Activated CD8-positive, alpha-beta T cell treated with anti-CD3 and anti-CD28 coated beads, Interleukin-2, amount 10 ng/mL, durations not matched to agents 7 days and 5 days (primary cell): Measurements from ENCODE around the gene PCCA. TPM values are rescaled to one million over a fixed set of nuclear protein-coding genes. Genes with fewer than 3 reads are reported as not detected.

Experiments
- ATAC-seq: fragments of 150-1000 bp; cut with Tn5 transposase; one replicate; pipeline ENCODE4 v1.10.0; 2021; ENCODE audit warnings: moderate library complexity
- CTCF ChIA-PET: fragments of 350-600 bp; sonication (Branson Sonifier 250); formaldehyde crosslinking; loops from one replicate; lab custom pipeline; 2021; ENCODE audit warnings: antibody characterized with exemption; lab: Charles Lee
- POLR2A ChIA-PET: fragments of 350-600 bp; sonication (Branson Sonifier 250); formaldehyde crosslinking; loops from one replicate; lab custom pipeline; 2021; ENCODE audit warnings: antibody characterized with exemption; lab: Charles Lee
- DNase-seq: peaks from one replicate; pipeline ENCODE4 v3.0.0-alpha.2; 2020
- H3K27ac Mint-ChIP-seq: one replicate; pipeline ENCODE4 v1.8.0; 2021; ENCODE audit warnings: mild to moderate bottlenecking, mixed read lengths
- H3K27me3 Mint-ChIP-seq: one replicate; pipeline ENCODE4 v1.8.0; 2021; ENCODE audit warnings: low read depth, mixed read lengths
- H3K36me3 Mint-ChIP-seq: one replicate; pipeline ENCODE4 v1.8.0; 2021; ENCODE audit warnings: low read depth, mixed read lengths
- H3K4me1 Mint-ChIP-seq: one replicate; pipeline ENCODE4 v1.8.0; 2021; ENCODE audit warnings: low read depth, mixed read lengths
- H3K4me3 Mint-ChIP-seq: one replicate; pipeline ENCODE4 v1.8.0; 2021; ENCODE audit warnings: mild to moderate bottlenecking, mixed read lengths
- H3K9me3 Mint-ChIP-seq: one replicate; pipeline ENCODE4 v1.8.0; 2022; ENCODE audit warnings: mixed read lengths; ENCODE audit not compliant: insufficient read depth
- total RNA-seq, 2 experiments: library from RNA; stranded (reverse); gene quantifications; one replicate each; pipeline ENCODE4 v1.2.3, GENCODE V29; 2021

Gene PCCA
- total RNA-seq, 2 experiments from 2014 or later: 11.4 to 12.2 TPM

DNA sequence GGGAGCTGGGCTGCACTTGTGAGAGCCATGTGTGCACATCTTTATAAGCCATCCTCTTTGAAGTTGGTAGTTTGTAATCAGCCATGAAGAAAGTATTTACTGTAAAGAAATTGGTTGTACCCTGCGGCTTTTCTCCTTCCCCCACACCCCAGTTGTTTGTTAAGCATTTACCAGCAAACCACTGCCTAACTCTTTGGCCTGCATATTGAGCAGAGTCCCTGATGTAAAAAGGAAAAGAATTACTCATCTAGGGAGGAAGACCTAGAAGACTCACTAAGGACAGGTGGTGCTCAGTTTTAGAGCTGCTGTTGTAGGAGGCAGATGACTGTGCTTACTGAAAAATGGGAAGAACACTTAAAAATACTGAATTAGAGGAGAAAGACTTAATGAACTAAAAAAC lies 245.3 kb downstream of the PCCA start:
- POLR2A ChIA-PET: no interaction called here
- ATAC-seq: no peak

GRCh38 chr13:100336795-100337516 lies 248.1 kb downstream of the PCCA start:
- H3K9me3 Mint-ChIP-seq: peaks cover 8% of the 10 kb centered on the region
- no peak for DNase-seq
- ChIA-PET POLR2A (no interaction called here), CTCF (interaction anchor here (0.8 to 1.1 kb wide), 2 partner anchors 16 to 178 kb away, joined by 3 to 4 read pairs; no protein-coding TSS in a partner anchor)
- H3K4me1 Mint-ChIP-seq: peaks cover 14% of the 10 kb centered on the region
- peaks cover 19% of the 10 kb centered on the region for H3K36me3 Mint-ChIP-seq
- no peak overlapping the region for H3K27ac Mint-ChIP-seq
- no peak overlapping the region for H3K4me3 Mint-ChIP-seq
- ATAC-seq: no peak
- no peaks in the 10 kb centered on the region for H3K27me3 Mint-ChIP-seq

More for the DNA sequence above, 245.3 kb downstream of the PCCA start:
- H3K27me3 Mint-ChIP-seq: no peaks in the 10 kb centered on the region
- H3K4me3 Mint-ChIP-seq: no peak overlapping the region
- H3K36me3 Mint-ChIP-seq: peaks cover 20% of the 10 kb centered on the region
- no peaks in the 10 kb centered on the region for H3K4me1 Mint-ChIP-seq
- H3K27ac Mint-ChIP-seq: no peak overlapping the region
- DNase-seq: no peak
- CTCF ChIA-PET: no interaction called here
- H3K9me3 Mint-ChIP-seq: peaks cover 15% of the 10 kb centered on the region

- peaks cover 8% of the 10 kb centered on the region for H3K9me3 Mint-ChIP-seq
- CTCF ChIA-PET: no interaction called here
- H3K4me3 Mint-ChIP-seq: no peak overlapping the region
- H3K27ac Mint-ChIP-seq: no peak overlapping the region
- POLR2A ChIA-PET: interaction anchor here (0.8 kb wide), 1 partner anchor 907 kb away, joined by 3 read pairs; no protein-coding TSS in a partner anchor
- H3K27me3 Mint-ChIP-seq: no peaks in the 10 kb centered on the region
- H3K36me3 Mint-ChIP-seq: peaks cover 20% of the 10 kb centered on the region
- ATAC-seq (no peak), DNase-seq (no peak)
- peaks cover 14% of the 10 kb centered on the region for H3K4me1 Mint-ChIP-seq
Measured at GRCh38 chr13:100338275-100338674, 249.4 kb downstream of the PCCA start.

- H3K4me1 Mint-ChIP-seq: peaks cover 14% of the 10 kb centered on the region
- no peak overlapping the region for H3K27ac Mint-ChIP-seq
- no peak overlapping the region for H3K4me3 Mint-ChIP-seq
- H3K9me3 Mint-ChIP-seq: peaks cover 8% of the 10 kb centered on the region
- ATAC-seq (no peak), DNase-seq (no peak)
- H3K27me3 Mint-ChIP-seq: no peaks in the 10 kb centered on the region
- ChIA-PET CTCF (no interaction called here), POLR2A (no interaction called here)
- peaks cover 18% of the 10 kb centered on the region for H3K36me3 Mint-ChIP-seq
Measured at GRCh38 chr13:100339411-100339940, 250.6 kb downstream of the PCCA start.

DNA sequence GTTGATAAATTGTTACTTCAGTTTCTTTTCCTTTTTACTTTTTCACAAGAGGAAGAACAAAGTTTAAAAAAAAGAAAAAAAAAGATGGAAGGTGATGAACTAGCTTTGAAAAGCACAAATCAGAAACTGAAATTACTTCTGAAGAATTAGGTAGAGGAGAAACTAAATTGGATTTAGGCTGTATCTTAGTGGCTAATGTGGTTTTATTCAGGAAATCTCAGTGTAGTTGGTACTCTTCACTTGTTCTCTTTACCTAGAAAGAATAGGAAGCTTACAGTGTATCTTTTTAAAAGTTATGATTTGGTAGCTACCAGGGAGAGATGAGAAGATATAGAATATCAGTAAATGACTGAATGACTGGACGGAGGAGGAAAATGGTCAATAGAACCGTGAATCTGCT lies 252.0 kb downstream of the PCCA start:
- ATAC-seq (no peak), DNase-seq (no peak)
- H3K9me3 Mint-ChIP-seq: no peaks in the 10 kb centered on the region
- peaks cover 14% of the 10 kb centered on the region for H3K4me1 Mint-ChIP-seq
- no peaks in the 10 kb centered on the region for H3K27me3 Mint-ChIP-seq
- peaks cover 11% of the 10 kb centered on the region for H3K36me3 Mint-ChIP-seq
- peak overlapping the region; percentile 9 for H3K27ac Mint-ChIP-seq
- no peak overlapping the region for H3K4me3 Mint-ChIP-seq
- CTCF ChIA-PET: no interaction called here
- POLR2A ChIA-PET: no interaction called here

GRCh38 chr13:100341327-100341726 lies 252.4 kb downstream of the PCCA start:
- DNase-seq (peak; percentile 21), ATAC-seq (peak; percentile 78)
- Mint-ChIP-seq H3K4me1 (peaks cover 14% of the 10 kb centered on the region), H3K4me3 (no peak overlapping the region), H3K27ac (peak overlapping the region; percentile 9), H3K9me3 (no peaks in the 10 kb centered on the region), H3K36me3 (peaks cover 15% of the 10 kb centered on the region), H3K27me3 (no peaks in the 10 kb centered on the region)
- CTCF ChIA-PET: no interaction called here
- POLR2A ChIA-PET: no interaction called here

GRCh38 chr13:100344544-100344943 lies 255.7 kb downstream of the PCCA start:
- no peak for ATAC-seq
- Mint-ChIP-seq H3K36me3 (peaks cover 10% of the 10 kb centered on the region), H3K27ac (no peak overlapping the region), H3K4me1 (peaks cover 14% of the 10 kb centered on the region), H3K9me3 (no peaks in the 10 kb centered on the region), H3K27me3 (no peaks in the 10 kb centered on the region), H3K4me3 (no peak overlapping the region)
- no peak for DNase-seq
- CTCF ChIA-PET: no interaction called here
- POLR2A ChIA-PET: no interaction called here

DNA sequence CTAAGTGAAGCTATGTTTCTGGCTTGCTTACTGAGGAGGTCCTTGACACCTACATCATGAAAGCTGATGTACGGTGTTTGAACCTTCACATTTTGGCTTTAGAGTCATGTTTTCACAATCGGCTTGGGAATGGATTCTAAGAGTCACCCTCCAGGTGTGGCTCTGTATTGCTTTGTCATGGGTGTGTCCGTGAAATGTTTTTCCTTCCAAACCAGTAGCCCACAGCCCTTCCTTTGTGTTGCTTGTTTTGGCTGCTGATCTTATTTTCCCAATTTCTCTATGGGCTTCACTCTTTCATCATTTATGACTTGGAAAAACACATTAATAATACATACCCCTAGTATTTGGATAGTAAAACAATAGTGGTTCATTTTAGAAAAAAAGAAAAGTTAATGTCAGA lies 259.1 kb downstream of the PCCA start:
- Mint-ChIP-seq H3K27ac (no peak overlapping the region), H3K4me1 (no peaks in the 10 kb centered on the region), H3K27me3 (no peaks in the 10 kb centered on the region), H3K9me3 (no peaks in the 10 kb centered on the region), H3K4me3 (no peak overlapping the region), H3K36me3 (peaks cover 10% of the 10 kb centered on the region)
- ChIA-PET CTCF (no interaction called here), POLR2A (no interaction called here)
- DNase-seq: no peak
- no peak for ATAC-seq

DNA sequence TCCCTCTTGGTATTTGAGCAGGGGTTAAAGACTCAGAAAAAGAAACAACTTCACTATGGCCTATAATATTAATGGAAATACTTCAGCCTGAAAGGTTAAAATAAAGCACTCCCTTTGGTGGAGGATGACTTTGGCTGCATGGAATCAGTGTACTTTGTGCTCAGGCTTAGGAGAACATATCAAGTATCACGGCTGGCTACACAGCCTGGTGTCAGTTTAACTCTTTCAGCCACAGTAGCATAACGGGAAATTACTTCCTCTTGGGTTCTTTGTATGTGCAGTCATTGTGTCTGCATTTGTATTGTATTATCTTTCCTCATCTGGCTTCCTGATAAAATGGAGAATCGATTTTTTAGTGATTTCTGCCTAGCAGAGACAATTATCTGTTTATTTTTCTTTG lies 260.7 kb downstream of the PCCA start:
- ChIA-PET POLR2A (no interaction called here), CTCF (no interaction called here)
- H3K4me3 Mint-ChIP-seq: no peak overlapping the region
- DNase-seq: no peak
- H3K27ac Mint-ChIP-seq: no peak overlapping the region
- peaks cover 4% of the 10 kb centered on the region for H3K36me3 Mint-ChIP-seq
- H3K9me3 Mint-ChIP-seq: no peaks in the 10 kb centered on the region
- no peaks in the 10 kb centered on the region for H3K27me3 Mint-ChIP-seq
- ATAC-seq: no peak
- no peaks in the 10 kb centered on the region for H3K4me1 Mint-ChIP-seq

DNA sequence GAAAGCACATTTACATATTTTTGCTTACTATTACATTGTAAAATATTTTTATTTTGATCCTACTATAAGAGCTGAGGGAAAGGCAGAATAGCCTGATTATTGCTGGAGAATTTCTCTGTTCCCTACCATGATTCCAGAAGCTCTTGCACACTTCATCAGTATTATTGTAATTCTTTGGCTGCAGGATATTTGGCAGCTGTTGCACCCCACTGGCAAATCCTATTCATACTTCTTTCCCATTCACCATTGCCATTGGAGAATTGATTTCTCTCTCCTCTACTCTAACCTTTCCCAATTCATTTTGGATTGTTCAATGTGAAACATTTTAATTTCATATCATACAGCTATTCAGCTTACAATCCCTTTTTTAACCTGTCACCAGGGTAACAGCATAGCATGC lies 261.7 kb downstream of the PCCA start:
- Mint-ChIP-seq H3K36me3 (peaks cover 4% of the 10 kb centered on the region), H3K27ac (no peak overlapping the region), H3K9me3 (no peaks in the 10 kb centered on the region), H3K27me3 (no peaks in the 10 kb centered on the region), H3K4me1 (no peaks in the 10 kb centered on the region), H3K4me3 (no peak overlapping the region)
- DNase-seq (no peak), ATAC-seq (no peak)
- ChIA-PET POLR2A (no interaction called here), CTCF (no interaction called here)

DNA sequence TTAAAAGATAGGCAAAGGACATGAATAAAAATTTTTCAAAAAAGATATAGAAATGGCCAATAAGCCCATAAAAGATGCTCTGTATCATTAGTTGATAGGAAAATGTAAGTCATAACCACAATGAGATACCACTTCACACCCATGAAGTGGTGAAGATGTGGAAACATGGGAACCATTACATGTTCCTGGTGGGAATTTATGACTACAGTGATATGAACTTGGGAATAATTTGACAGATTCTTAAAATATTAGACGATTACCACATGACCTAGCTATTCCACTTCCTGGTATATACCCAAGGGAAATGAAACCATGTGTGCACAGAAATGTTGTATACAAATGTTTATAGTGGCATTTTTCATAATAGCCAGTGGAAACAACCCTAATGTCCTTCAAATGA lies 267.5 kb downstream of the PCCA start:
- no peak for ATAC-seq
- no peaks in the 10 kb centered on the region for H3K27me3 Mint-ChIP-seq
- ChIA-PET CTCF (no interaction called here), POLR2A (no interaction called here)
- H3K36me3 Mint-ChIP-seq: no peaks in the 10 kb centered on the region
- H3K9me3 Mint-ChIP-seq: no peaks in the 10 kb centered on the region
- H3K4me1 Mint-ChIP-seq: no peaks in the 10 kb centered on the region
- no peak overlapping the region for H3K27ac Mint-ChIP-seq
- DNase-seq: no peak
- no peak overlapping the region for H3K4me3 Mint-ChIP-seq

- Mint-ChIP-seq H3K4me1 (no peaks in the 10 kb centered on the region), H3K27me3 (no peaks in the 10 kb centered on the region), H3K9me3 (no peaks in the 10 kb centered on the region), H3K27ac (no peak overlapping the region), H3K36me3 (no peaks in the 10 kb centered on the region), H3K4me3 (no peak overlapping the region)
- DNase-seq (no peak), ATAC-seq (no peak)
- ChIA-PET CTCF (no interaction called here), POLR2A (no interaction called here)
Measured at GRCh38 chr13:100356889-100357288, 268.0 kb downstream of the PCCA start.
